Activated CD4-positive, alpha-beta memory T cell treated with anti-CD3 and anti-CD28 coated beads for 36 hours (primary cell): Measurements from ENCODE around the gene SSRP1. TPM values are rescaled to one million over a fixed set of nuclear protein-coding genes. Genes with fewer than 3 reads are reported as not detected.

ENCODE experiments used
- CTCF ChIA-PET: fragments of 350-600 bp; sonication (Branson Sonifier 250); formaldehyde crosslinking; loops from one replicate; lab custom pipeline; 2021; ENCODE audit warnings: antibody characterized with exemption, inconsistent platforms; lab: Charles Lee
- POLR2A ChIA-PET: fragments of 350-600 bp; sonication (Branson Sonifier 250); formaldehyde crosslinking; loops from one replicate; lab custom pipeline; 2021; ENCODE audit warnings: antibody characterized with exemption; lab: Charles Lee
- DNase-seq: peaks from one replicate; pipeline ENCODE4 v3.0.0-alpha.2; 2020
- H3K27ac Mint-ChIP-seq: one replicate; pipeline ENCODE4 v1.8.0; 2021; ENCODE audit warnings: mixed read lengths
- H3K27me3 Mint-ChIP-seq: one replicate; pipeline ENCODE4 v1.8.0; 2021; ENCODE audit warnings: mixed read lengths
- H3K36me3 Mint-ChIP-seq: one replicate; pipeline ENCODE4 v1.8.0; 2021; ENCODE audit warnings: mixed read lengths
- H3K4me1 Mint-ChIP-seq: one replicate; pipeline ENCODE4 v1.8.0; 2021; ENCODE audit warnings: low read depth, mixed read lengths
- H3K4me3 Mint-ChIP-seq: one replicate; pipeline ENCODE4 v1.8.0; 2021; ENCODE audit warnings: mild to moderate bottlenecking, mixed read lengths
- H3K9me3 Mint-ChIP-seq: one replicate; pipeline ENCODE4 v1.8.0; 2021; ENCODE audit warnings: mixed read lengths
- intact Hi-C: fragments of 100-400 bp; cut with micrococcal nuclease; formaldehyde crosslinking; loops from one replicate; pipeline ENCODE4 v1.15.1; 2023
- total RNA-seq, 2 experiments: library from RNA; stranded (reverse); gene quantifications; one replicate each; pipeline ENCODE4 v1.2.3, GENCODE V29; 2021

The SSRP1 gene
- total RNA-seq, 2 experiments from 2014 or later: 256 to 262 TPM

DNA sequence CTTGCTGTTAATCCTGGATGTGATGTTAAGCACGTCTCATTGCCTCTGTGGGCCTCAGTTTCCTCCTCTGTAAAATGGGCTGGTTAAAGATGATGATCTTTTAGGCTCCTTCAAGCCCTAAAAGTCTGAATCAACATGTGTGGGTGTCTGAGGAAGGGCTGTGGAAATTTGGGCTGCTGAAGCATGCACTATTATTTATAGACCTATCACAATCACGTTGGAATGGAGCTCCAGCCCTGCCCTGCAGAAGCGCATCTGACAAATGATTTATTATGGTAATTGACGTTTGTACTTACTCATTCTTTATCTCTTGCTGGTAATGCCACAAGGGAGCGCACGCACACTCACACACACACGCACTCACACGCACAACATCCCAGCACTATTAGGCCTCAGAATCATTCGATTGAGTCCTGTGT, 22.9 kb upstream of the SSRP1 start:
- Mint-ChIP-seq H3K4me3 (no peak overlapping the region), H3K36me3 (no peaks in the 10 kb centered on the region), H3K27ac (no peak overlapping the region), H3K4me1 (no peaks in the 10 kb centered on the region), H3K27me3 (peaks cover 13% of the 10 kb centered on the region), H3K9me3 (no peaks in the 10 kb centered on the region)
- POLR2A ChIA-PET: no interaction called here
- intact Hi-C loops: no loop called here
- CTCF ChIA-PET: interaction anchor here (1.0 to 2.4 kb wide), 3 partner anchors 8 to 13 kb away, joined by 5 to 9 read pairs (median 8); no protein-coding TSS in a partner anchor
- DNase-seq: no peak

DNA sequence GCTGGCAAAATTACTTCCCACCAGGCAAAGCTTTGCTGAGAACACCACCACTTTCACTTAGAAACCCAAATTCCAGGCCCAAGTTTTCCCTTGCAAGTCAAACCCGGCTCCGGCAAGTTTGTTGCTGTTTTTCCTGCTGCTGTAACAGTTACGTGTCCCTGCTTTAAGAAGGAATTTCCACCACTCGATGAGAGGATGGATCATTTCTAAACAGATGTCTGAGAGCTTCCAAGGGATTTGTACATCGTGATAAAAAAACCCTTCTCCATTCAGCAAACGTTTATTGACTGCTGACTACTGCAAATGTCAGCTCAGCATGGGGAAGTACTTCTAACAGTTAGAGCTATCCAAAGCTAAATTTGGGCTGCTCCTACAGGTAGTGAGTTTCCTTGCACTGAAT, 22.2 kb upstream of the SSRP1 start:
- no peak overlapping the region for H3K27ac Mint-ChIP-seq
- no peaks in the 10 kb centered on the region for H3K4me1 Mint-ChIP-seq
- POLR2A ChIA-PET: no interaction called here
- H3K27me3 Mint-ChIP-seq: peaks cover 12% of the 10 kb centered on the region
- CTCF ChIA-PET: interaction anchor here (0.7 to 2.4 kb wide), 4 partner anchors 10 to 169 kb away, joined by 3 to 9 read pairs (median 6); partner anchors contain the start of gene TNKS1BP1
- no peaks in the 10 kb centered on the region for H3K36me3 Mint-ChIP-seq
- DNase-seq: no peak
- intact Hi-C loops: no loop called here
- H3K4me3 Mint-ChIP-seq: no peak overlapping the region
- H3K9me3 Mint-ChIP-seq: no peaks in the 10 kb centered on the region

- no peak overlapping the region for H3K27ac Mint-ChIP-seq
- DNase-seq: no peak
- H3K4me3 Mint-ChIP-seq: no peak overlapping the region
- no peaks in the 10 kb centered on the region for H3K4me1 Mint-ChIP-seq
- ChIA-PET CTCF (interaction anchor here (0.7 to 2.4 kb wide), 4 partner anchors 9 to 169 kb away, joined by 3 to 9 read pairs (median 6); partner anchors contain the start of gene TNKS1BP1), POLR2A (no interaction called here)
- H3K9me3 Mint-ChIP-seq: no peaks in the 10 kb centered on the region
- peaks cover 11% of the 10 kb centered on the region for H3K27me3 Mint-ChIP-seq
- H3K36me3 Mint-ChIP-seq: no peaks in the 10 kb centered on the region
- intact Hi-C loops: no loop called here
These were observed 21.6 kb upstream of the SSRP1 start for GRCh38 chr11:57357310-57357709.

GRCh38 chr11:57356268-57356667, 20.6 kb upstream of the SSRP1 start:
- no peaks in the 10 kb centered on the region for H3K36me3 Mint-ChIP-seq
- H3K4me3 Mint-ChIP-seq: no peak overlapping the region
- ChIA-PET CTCF (interaction anchor here (0.8 to 2.2 kb wide), 3 partner anchors 8 to 101 kb away, joined by 4 to 9 read pairs (median 5); no protein-coding TSS in a partner anchor), POLR2A (no interaction called here)
- no peaks in the 10 kb centered on the region for H3K4me1 Mint-ChIP-seq
- peaks cover 4% of the 10 kb centered on the region for H3K9me3 Mint-ChIP-seq
- peaks cover 8% of the 10 kb centered on the region for H3K27me3 Mint-ChIP-seq
- no peak overlapping the region for H3K27ac Mint-ChIP-seq
- no peak for DNase-seq
- intact Hi-C loops: no loop called here

DNA sequence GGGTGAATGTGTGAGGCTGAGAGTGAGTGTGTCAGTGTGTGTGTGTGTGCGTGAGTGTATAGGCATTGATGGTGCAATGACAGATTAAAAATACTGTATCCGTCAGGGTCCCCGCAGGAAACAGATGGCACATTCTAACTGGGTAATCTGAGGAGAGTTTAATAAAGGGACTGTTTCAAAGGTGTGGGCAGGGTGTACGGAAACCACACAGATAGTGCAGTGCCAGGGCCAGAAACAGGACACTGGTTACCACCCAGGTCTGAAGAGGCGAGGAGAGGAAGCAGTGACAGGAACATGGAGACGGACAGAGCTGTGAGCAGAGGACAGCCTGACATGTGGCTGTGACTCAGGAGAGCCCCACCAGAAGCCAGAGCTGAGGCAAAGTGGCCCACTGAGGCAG, 19.0 kb upstream of the SSRP1 start:
- no peak for DNase-seq
- Mint-ChIP-seq H3K36me3 (no peaks in the 10 kb centered on the region), H3K27ac (no peak overlapping the region), H3K9me3 (peaks cover 5% of the 10 kb centered on the region), H3K27me3 (peaks cover 9% of the 10 kb centered on the region), H3K4me1 (peaks cover 2% of the 10 kb centered on the region), H3K4me3 (no peak overlapping the region)
- ChIA-PET POLR2A (no interaction called here), CTCF (interaction anchor here (1.5 kb wide), 1 partner anchor 103 kb away, joined by 4 read pairs; no protein-coding TSS in a partner anchor)
- intact Hi-C loops: no loop called here

DNA sequence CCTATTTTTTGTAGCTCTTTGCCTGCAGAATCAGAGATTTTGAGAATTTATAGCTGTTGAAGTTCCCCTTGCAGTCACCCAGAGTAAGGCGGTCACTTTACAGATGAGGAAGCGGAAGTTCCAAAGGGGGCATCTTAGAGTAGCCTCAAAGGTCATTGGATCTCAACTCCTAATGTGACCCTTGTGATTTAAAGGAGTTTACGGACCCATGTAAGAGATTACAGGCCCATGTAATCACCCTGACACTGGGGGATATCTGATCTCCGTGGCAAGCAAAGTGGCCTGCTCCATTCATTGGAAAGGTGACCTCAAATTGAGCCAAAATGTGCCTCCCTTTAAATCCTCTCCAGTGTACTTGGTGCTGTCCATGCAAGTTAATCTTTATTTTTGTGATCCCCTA, 18.2 kb upstream of the SSRP1 start:
- POLR2A ChIA-PET: no interaction called here
- DNase-seq: no peak
- Mint-ChIP-seq H3K27me3 (peaks cover 9% of the 10 kb centered on the region), H3K9me3 (peaks cover 5% of the 10 kb centered on the region), H3K4me1 (peaks cover 2% of the 10 kb centered on the region), H3K27ac (no peak overlapping the region), H3K36me3 (no peaks in the 10 kb centered on the region), H3K4me3 (no peak overlapping the region)
- intact Hi-C loops: no loop called here
- CTCF ChIA-PET: interaction anchor here (0.9 to 1.5 kb wide), 3 partner anchors 77 to 173 kb away, joined by 3 to 6 read pairs (median 3); no protein-coding TSS in a partner anchor

DNA sequence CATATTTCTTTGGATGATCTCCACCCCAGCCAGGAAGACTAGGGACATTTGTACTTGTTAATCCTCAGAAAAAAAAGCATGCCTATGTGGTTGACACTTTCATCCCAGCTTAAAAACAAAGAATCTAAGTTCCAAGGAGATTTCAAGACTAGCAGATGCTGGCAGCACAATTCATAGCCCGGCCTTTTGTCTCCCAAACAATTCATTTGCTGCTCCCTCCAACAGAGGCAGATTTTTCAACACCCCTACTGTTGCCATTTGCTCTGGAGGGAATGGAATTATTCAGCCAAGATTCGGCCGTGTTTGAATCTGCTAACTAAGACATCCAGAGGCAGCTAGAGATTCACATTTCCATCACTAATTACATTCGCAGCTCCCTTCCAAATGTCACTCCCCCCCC, 17.8 kb upstream of the SSRP1 start:
- H3K9me3 Mint-ChIP-seq: peaks cover 5% of the 10 kb centered on the region
- peaks cover 9% of the 10 kb centered on the region for H3K27me3 Mint-ChIP-seq
- no peaks in the 10 kb centered on the region for H3K36me3 Mint-ChIP-seq
- no peak overlapping the region for H3K27ac Mint-ChIP-seq
- DNase-seq: no peak
- ChIA-PET CTCF (interaction anchor here (0.9 to 2.0 kb wide), 4 partner anchors 77 to 291 kb away, joined by 3 to 6 read pairs (median 4); no protein-coding TSS in a partner anchor), POLR2A (no interaction called here)
- no peak overlapping the region for H3K4me3 Mint-ChIP-seq
- intact Hi-C loops: no loop called here
- peaks cover 2% of the 10 kb centered on the region for H3K4me1 Mint-ChIP-seq

- no peak for DNase-seq
- POLR2A ChIA-PET: no interaction called here
- Mint-ChIP-seq H3K27me3 (peaks cover 9% of the 10 kb centered on the region), H3K4me1 (peaks cover 2% of the 10 kb centered on the region), H3K36me3 (no peaks in the 10 kb centered on the region), H3K9me3 (peaks cover 5% of the 10 kb centered on the region), H3K4me3 (no peak overlapping the region), H3K27ac (no peak overlapping the region)
- intact Hi-C loops: no loop called here
- CTCF ChIA-PET: interaction anchor here (0.9 to 2.0 kb wide), 5 partner anchors 78 to 291 kb away, joined by 3 to 9 read pairs (median 6); no protein-coding TSS in a partner anchor
These were observed 17.3 kb upstream of the SSRP1 start for GRCh38 chr11:57353036-57353435.

DNA sequence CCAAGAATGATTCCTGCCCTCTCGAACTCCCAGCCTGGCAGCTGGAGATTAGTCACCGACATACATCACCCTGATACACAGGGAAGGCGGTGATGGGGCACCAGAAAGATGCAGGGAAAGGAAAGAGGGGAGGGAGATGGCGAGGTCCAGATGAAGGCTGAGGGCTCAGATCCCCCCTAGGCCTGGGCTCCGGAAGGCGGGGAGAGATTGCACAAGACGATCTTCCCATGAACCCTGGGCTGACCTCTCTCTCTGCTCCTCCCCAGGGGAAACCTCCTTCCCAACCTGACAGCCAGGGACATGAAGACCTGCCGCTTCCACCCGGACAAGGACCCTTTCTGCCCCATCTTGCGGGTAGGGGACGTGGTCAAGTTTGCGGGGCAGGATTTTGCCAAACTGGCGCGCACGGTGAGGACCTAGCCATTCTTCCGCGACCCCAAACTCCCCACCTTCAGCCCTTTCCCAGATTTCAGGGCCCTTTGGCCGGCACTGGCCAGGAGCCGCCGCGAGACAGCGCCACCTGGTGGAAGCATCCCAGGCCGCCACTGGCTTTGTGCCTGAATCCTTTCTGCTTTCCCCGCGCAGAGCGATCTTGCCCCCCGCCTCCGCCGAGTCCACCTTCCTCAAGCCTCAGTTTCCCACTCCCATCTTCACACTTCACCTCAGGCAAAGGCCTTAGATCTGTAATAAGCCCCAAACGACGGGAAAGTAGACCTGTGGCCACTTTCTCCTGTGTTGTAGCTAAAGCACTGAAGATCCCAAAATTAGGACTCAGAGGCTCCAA, 14.0 kb upstream of the SSRP1 start:
- Mint-ChIP-seq H3K4me3 (no peak overlapping the region), H3K36me3 (no peaks in the 10 kb centered on the region), H3K27me3 (peaks cover 5% of the 10 kb centered on the region), H3K4me1 (peaks cover 2% of the 10 kb centered on the region), H3K9me3 (peaks cover 5% of the 10 kb centered on the region), H3K27ac (no peak overlapping the region)
- CTCF ChIA-PET: interaction anchor here (0.5 to 4.9 kb wide), 20 partner anchors 8 to 509 kb away, joined by 3 to 43 read pairs (median 4); partner anchors contain the start of gene PRG2
- POLR2A ChIA-PET: no interaction called here
- DNase-seq: peak; percentile 73
- intact Hi-C loops: loop anchor here (5.0 to 10.0 kb wide), 2 partner anchors 178 to 505 kb away; no protein-coding TSS in a partner anchor

DNA sequence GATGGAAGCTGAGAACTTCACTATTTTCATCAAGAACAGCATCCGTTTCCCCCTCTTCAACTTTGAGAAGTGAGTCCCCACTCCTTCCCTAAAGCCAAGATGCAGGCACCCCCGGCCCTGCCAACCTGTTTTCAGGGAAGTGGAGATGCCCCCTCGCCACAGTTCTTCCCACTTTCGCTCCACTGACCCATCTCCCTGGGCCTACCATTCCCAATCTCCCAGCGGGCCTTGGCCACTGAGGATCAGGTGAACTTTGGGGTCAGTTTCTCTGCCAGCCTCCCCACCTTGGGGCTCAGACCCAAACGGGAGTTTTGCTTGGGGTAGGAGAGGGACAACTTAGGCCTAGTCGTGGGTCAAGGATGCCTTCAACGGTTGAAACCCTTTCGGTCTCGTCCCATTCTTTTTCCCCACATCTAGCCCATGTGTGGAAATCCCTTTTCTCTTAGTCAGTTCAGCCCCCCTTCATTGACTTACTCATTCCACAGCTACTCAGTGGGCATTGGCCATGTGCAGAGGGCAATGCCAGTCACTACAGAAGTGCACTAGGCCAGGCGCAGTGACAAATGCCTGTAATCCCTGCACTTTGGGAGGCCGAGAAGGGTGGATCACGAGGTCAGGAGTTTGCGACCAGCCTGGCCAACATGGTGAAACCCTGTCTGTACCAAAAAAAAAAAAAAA, 13.1 kb upstream of the SSRP1 start:
- Mint-ChIP-seq H3K9me3 (peaks cover 5% of the 10 kb centered on the region), H3K4me1 (peaks cover 2% of the 10 kb centered on the region), H3K27ac (no peak overlapping the region), H3K4me3 (no peak overlapping the region), H3K27me3 (peaks cover 5% of the 10 kb centered on the region), H3K36me3 (no peaks in the 10 kb centered on the region)
- intact Hi-C loops: loop anchor here (5.0 to 10.0 kb wide), 2 partner anchors 179 to 504 kb away; no protein-coding TSS in a partner anchor
- CTCF ChIA-PET: interaction anchor here (0.6 to 4.9 kb wide), 9 partner anchors 8 to 337 kb away, joined by 3 to 43 read pairs (median 6); partner anchors contain the start of gene PRG2
- POLR2A ChIA-PET: interaction anchor here (1.3 kb wide), 1 partner anchor 76 kb away, joined by 4 read pairs; no protein-coding TSS in a partner anchor
- DNase-seq: no peak

DNA sequence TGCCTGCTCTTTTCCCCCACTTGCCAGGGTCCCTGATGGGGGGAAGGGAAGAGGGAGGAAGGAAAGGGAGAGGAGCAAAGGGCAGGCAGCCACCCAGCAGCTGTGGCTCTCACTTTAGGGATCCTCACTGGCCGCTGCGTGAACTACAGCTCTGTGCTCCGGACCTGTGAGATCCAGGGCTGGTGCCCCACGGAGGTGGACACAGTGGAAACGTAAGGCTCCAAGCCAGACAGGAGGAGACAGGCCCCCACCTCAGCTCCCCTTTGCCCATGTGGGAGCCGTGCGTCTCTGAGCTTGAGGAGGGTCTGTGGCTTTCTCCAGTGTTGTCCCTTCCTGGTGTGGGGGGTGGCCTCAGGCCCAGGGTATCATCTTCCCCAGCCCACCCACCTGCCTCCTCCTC, 12.4 kb upstream of the SSRP1 start:
- Mint-ChIP-seq H3K27ac (no peak overlapping the region), H3K36me3 (no peaks in the 10 kb centered on the region), H3K27me3 (peaks cover 4% of the 10 kb centered on the region), H3K4me3 (no peak overlapping the region), H3K9me3 (peaks cover 5% of the 10 kb centered on the region), H3K4me1 (peaks cover 2% of the 10 kb centered on the region)
- intact Hi-C loops: loop anchor here (5.0 to 10.0 kb wide), 2 partner anchors 179 to 503 kb away; no protein-coding TSS in a partner anchor
- POLR2A ChIA-PET: interaction anchor here (1.3 kb wide), 1 partner anchor 77 kb away, joined by 4 read pairs; no protein-coding TSS in a partner anchor
- no peak for DNase-seq
- CTCF ChIA-PET: interaction anchor here (0.8 to 4.9 kb wide), 9 partner anchors 9 to 296 kb away, joined by 3 to 43 read pairs (median 6); partner anchors contain the start of gene SSRP1
